HepG2 (cell line): ENCODE measurements around the gene TSPAN11. TPM values are rescaled to one million over a fixed set of nuclear protein-coding genes. Genes with fewer than 3 reads are reported as not detected.

Experiments used
- ATAC-seq: fragments of 200-7000 bp; cut with Tn5 transposase; 3 replicates; pipeline ENCODE4 v1.9.1; 2020; ENCODE audit warnings: mild to moderate bottlenecking, moderate library complexity
- BruUV-seq: library from RNA; stranded (reverse); fragments of 400-500 nt; replicated peaks from 2 replicates; lab custom pipeline; 2021; lab: Mats Ljungman, UMichigan
- CTCF ChIA-PET: fragments of 300-600 bp; formaldehyde crosslinking; extraction: SDS; loops from one replicate; lab custom pipeline; 2021; ENCODE audit warnings: low total read pairs, inconsistent platforms, low intra/inter-chr PET ratio; lab: Yijun Ruan, JAX
- POLR2A ChIA-PET: fragments of 350-600 bp; sonication (Branson Sonifier 250); formaldehyde crosslinking; loops from one replicate; lab custom pipeline; 2020; ENCODE audit warnings: antibody characterized with exemption, inconsistent platforms; lab: Yijun Ruan, JAX
- DNase-seq: peaks from one replicate; pipeline ENCODE4 v3.0.0-alpha.2; 2015; ENCODE audit warnings: low spot score
- FAIRE-seq: peaks from 3 replicates; lab custom pipeline; 2011; peaks lifted over from hg19 to GRCh38; lab: Jason Lieb, UNC
- H2AFZ ChIP-seq: one replicate; pipeline ENCODE4 v1.6.1; 2011; ENCODE audit warnings: low read length, inconsistent platforms
- H3K27ac ChIP-seq: fragments of 300-600 bp; 3 replicates; pipeline ENCODE4 v1.8.0; 2011; ENCODE audit warnings: mixed run types, mild to moderate bottlenecking, mixed read lengths, low read length, inconsistent platforms; ENCODE audit not compliant: insufficient read depth; ENCODE audit errors: extremely low read length
- H3K27me3 ChIP-seq, 2 experiments: fragments of 200-600 bp in 1 of 2; 2 replicates in 1 of 2; 3 replicates in 1 of 2; pipeline versions ENCODE4 v1.6.0 to v1.8.0; 2011; ENCODE audit warnings: low read length in 2 of 2, mild to moderate bottlenecking in 2 of 2, moderate library complexity in 2 of 2, inconsistent platforms in 1 of 2; ENCODE audit not compliant: insufficient read depth in 2 of 2, control insufficient read depth in 1 of 2
- H3K36me3 ChIP-seq, 2 experiments: fragments of 200-600 bp in 1 of 2; replicated peaks in 1 of 2; 2 replicates in 1 of 2; 3 replicates in 1 of 2; pipeline versions ENCODE4 v1.5.1 to v1.8.0; 2011; ENCODE audit warnings: low read length in 2 of 2, inconsistent platforms in 1 of 2; ENCODE audit not compliant: insufficient read depth in 2 of 2, control insufficient read depth in 1 of 2
- H3K4me1 ChIP-seq: 2 replicates; pipeline ENCODE4 v1.5.1; 2012; ENCODE audit warnings: low read length, inconsistent platforms; ENCODE audit not compliant: insufficient read depth
- H3K4me2 ChIP-seq: 2 replicates; pipeline ENCODE4 v1.6.0; 2011; ENCODE audit warnings: low read depth, low read length, inconsistent platforms
- H3K4me3 ChIP-seq, 3 experiments: fragments of 200-600 bp in 1 of 3; sonication (generic), shearing (Covaris generic) in 1 of 3; replicated peaks in 1 of 3; 2 replicates each; pipeline ENCODE4 v1.5.1; 2011 to 2016; ENCODE audit warnings: low read length in 3 of 3, inconsistent platforms in 2 of 3, low read depth in 2 of 3, mild to moderate bottlenecking in 2 of 3, control low read depth in 1 of 3, mixed read lengths in 1 of 3; ENCODE audit not compliant: insufficient read depth in 1 of 3
- H3K79me2 ChIP-seq: one replicate; pipeline ENCODE4 v1.6.1; 2011; ENCODE audit warnings: low read length, inconsistent platforms; ENCODE audit not compliant: insufficient read depth
- H3K9ac ChIP-seq: 2 replicates; pipeline ENCODE4 v1.6.0; 2011; ENCODE audit warnings: mild to moderate bottlenecking, low read depth, low read length, inconsistent platforms; ENCODE audit not compliant: insufficient read depth
- H3K9me3 ChIP-seq: 2 replicates; pipeline ENCODE4 v1.5.1; 2012; ENCODE audit warnings: mild to moderate bottlenecking, low read length
- H4K20me1 ChIP-seq: 2 replicates; pipeline ENCODE4 v1.6.0; 2011; ENCODE audit warnings: inconsistent platforms, mild to moderate bottlenecking, low read length, moderate library complexity; ENCODE audit not compliant: insufficient read depth
- ATF5 ChIP-seq: sonication (generic); formaldehyde crosslinking; IDR thresholded peaks from 2 replicates; pipeline ENCODE4 v1.4.0; 2020; ENCODE audit warnings: mild to moderate bottlenecking, low read depth, missing genetic modification reagents
- BCL6 ChIP-seq: IDR thresholded peaks from 2 replicates; pipeline ENCODE4 v1.6.1; 2016; ENCODE audit warnings: missing genetic modification reagents, missing compliant biosample characterization
- CBX2 ChIP-seq, 2 experiments: fragments of 200-600 bp in 1 of 2; sonication (generic); formaldehyde crosslinking in 1 of 2; IDR thresholded peaks; 2 replicates each; pipeline versions ENCODE4 v1.7.0 to v1.8.1; 2018 to 2022; ENCODE audit warnings: low read depth in 2 of 2, low read length in 1 of 2, mild to moderate bottlenecking in 1 of 2, missing genetic modification reagents in 1 of 2
- HMGXB4 ChIP-seq, 2 experiments: sonication (generic) in 1 of 2; formaldehyde crosslinking in 1 of 2; IDR thresholded peaks; 2 replicates each; pipeline versions ENCODE4 v1.4.0 to v1.6.1; 2018 to 2020; ENCODE audit warnings: missing genetic modification reagents in 2 of 2, borderline replicate concordance in 1 of 2, low read depth in 1 of 2, mild to moderate bottlenecking in 1 of 2, missing biosample characterization in 1 of 2
- MLX ChIP-seq: IDR thresholded peaks from 2 replicates; pipeline ENCODE4 v1.6.1; 2016
- NAIF1 ChIP-seq: sonication (generic); formaldehyde crosslinking; IDR thresholded peaks from 2 replicates; pipeline ENCODE4 v1.5.0; 2020; ENCODE audit warnings: mild to moderate bottlenecking, missing genetic modification reagents, borderline replicate concordance
- PATZ1 ChIP-seq: sonication (generic); formaldehyde crosslinking; IDR thresholded peaks from 2 replicates; pipeline ENCODE4 v1.4.0; 2020; ENCODE audit warnings: missing genetic modification reagents
- PHF20 ChIP-seq: sonication (generic); formaldehyde crosslinking; IDR thresholded peaks from 2 replicates; pipeline ENCODE4 v1.5.0; 2020; ENCODE audit warnings: mild to moderate bottlenecking, missing genetic modification reagents
- PHF8 ChIP-seq: sonication (generic); formaldehyde crosslinking; IDR thresholded peaks from 2 replicates; pipeline ENCODE4 v1.5.0; 2020; ENCODE audit warnings: missing genetic modification reagents
- RAD21 ChIP-seq: fragments of 450-650 bp; formaldehyde crosslinking; IDR thresholded peaks from 2 replicates; pipeline ENCODE4 v1.5.0; 2020; ENCODE audit warnings: mild to moderate bottlenecking
- SOX13 ChIP-seq, 3 experiments: fragments of 450-650 bp in 1 of 3; sonication (generic) in 1 of 3; formaldehyde crosslinking in 1 of 3; IDR thresholded peaks in 2 of 3; conservative IDR thresholded peaks in 1 of 3; 2 replicates each; pipeline versions ENCODE4 v1.5.0 to v1.6.1; 2016 to 2020; ENCODE audit warnings: antibody characterized with exemption in 1 of 3, mild to moderate bottlenecking in 1 of 3, missing compliant biosample characterization in 1 of 3, missing genetic modification reagents in 1 of 3, moderate library complexity in 1 of 3
- THYN1 ChIP-seq: sonication (generic); formaldehyde crosslinking; IDR thresholded peaks from 2 replicates; pipeline ENCODE4 v1.8.1; 2023; ENCODE audit warnings: low read depth, mild to moderate bottlenecking, moderate library complexity, missing genetic modification reagents, borderline replicate concordance
- ZNF543 ChIP-seq: sonication (generic); formaldehyde crosslinking; IDR thresholded peaks from 2 replicates; pipeline ENCODE4 v1.4.0; 2020; ENCODE audit warnings: mild to moderate bottlenecking, missing genetic modification reagents
- ZNF546 ChIP-seq: sonication (generic); formaldehyde crosslinking; conservative IDR thresholded peaks from 2 replicates; pipeline ENCODE4 v1.8.1; 2023; ENCODE audit warnings: mild to moderate bottlenecking, missing genetic modification reagents
- ZNF558 ChIP-seq: sonication (generic); formaldehyde crosslinking; IDR thresholded peaks from 2 replicates; pipeline ENCODE4 v1.9.0; 2022; ENCODE audit warnings: mild to moderate bottlenecking, missing genetic modification reagents, borderline replicate concordance
- ZNF614 ChIP-seq: IDR thresholded peaks from 2 replicates; pipeline ENCODE4 v1.6.1; 2018; ENCODE audit warnings: missing biosample characterization, missing genetic modification reagents, inconsistent platforms, borderline replicate concordance
- ZSCAN9 ChIP-seq: IDR thresholded peaks from 2 replicates; pipeline ENCODE4 v1.6.1; 2016; ENCODE audit warnings: borderline replicate concordance
- WGBS: methylation state at CpG from one replicate; pipeline ENCODE4 v1.1.6; 2017; ENCODE audit warnings: low lambda C conversion rate; 5-methylcytosine and 5-hydroxymethylcytosine counted together
- in situ Hi-C: cut with HindIII; loops from 2 replicates; pipeline ENCODE4 v1.10.0; 2017; ENCODE audit warnings: low pct_unique_long_range_greater_than_20kb; ENCODE audit not compliant: extremely low pct_ligation_motif_present
- intact Hi-C: fragments of 100-400 bp; cut with micrococcal nuclease; formaldehyde crosslinking; loops from one replicate; pipeline ENCODE4 v1.10.0; 2022; ENCODE audit not compliant: unreplicated experiment
- polyA plus RNA-seq, 8 experiments: library from polyadenylated mRNA; depleted of rRNA in 3 of 8; stranded (reverse) in 7 of 8; unstranded in 1 of 8; fragments of >200 nt; fragmentation: Illumina TruSeq in 4 of 8; extraction: Trizol in 4 of 8; gene quantifications; 2 replicates each; pipeline versions ENCODE4 v1.2.1 to v1.2.3, GENCODE V29; 2011 to 2016; ENCODE audit warnings: low read depth in 4 of 8, missing spikeins in 1 of 8, mixed read lengths in 1 of 8; ENCODE audit not compliant: insufficient read depth in 1 of 8
- total RNA-seq, 5 experiments: library from RNA; depleted of rRNA; stranded (reverse); fragments of >200 nt; fragmentation: Illumina TruSeq; extraction: Trizol; gene quantifications; 2 replicates each; pipeline ENCODE4 v1.2.3, GENCODE V29; 2016; ENCODE audit warnings: low read depth in 1 of 5

The TSPAN11 gene
- total and polyA plus RNA-seq, 2 of the 13 experiments (the other 11 are each of a cell fraction or from before 2014, with no cell fraction given) = 0.01 to 0.07 TPM

GRCh38 chr12:31005256-31005943, 78.9 kb downstream of the TSPAN11 start (continued):
- TF ChIP-seq HMGXB4 (CRISPR knock-in tag; IDR thresholded peaks at IDR 0.05; ENCODE audit: borderline replicate concordance in 1 of 2, low read depth in 1 of 2) = no peak
- TF ChIP-seq ZNF543 (CRISPR knock-in tag) = no peak

GRCh38 chr12:31005944-31006361, 79.4 kb downstream of the TSPAN11 start:
- ATAC-seq (no peak), DNase-seq (no peak), FAIRE-seq (no peak)
- H3K9me3 ChIP-seq = no peaks in the 10 kb centered on the region
- H3K27me3 ChIP-seq = no peaks in the 10 kb centered on the region; a peak in 1 of 5 replicates
- no peak overlapping the region for H3K27ac ChIP-seq
- BruUV-seq = no TSS peak
- H3K36me3 ChIP-seq = no peaks in the 10 kb centered on the region
- no peak overlapping the region for H2AFZ ChIP-seq
- no peaks in the 10 kb centered on the region for H4K20me1 ChIP-seq
- in situ Hi-C loops (no loop called here), intact Hi-C loops (no loop called here)
- CTCF ChIA-PET = no interaction called here
- H3K79me2 ChIP-seq = no peaks in the 10 kb centered on the region
- 0% methylated on average over 2 of the region's 4 CpGs for WGBS
- no peak overlapping the region for H3K4me3 ChIP-seq
- POLR2A ChIA-PET = no interaction called here
- H3K4me2 ChIP-seq = no peak overlapping the region
- H3K4me1 ChIP-seq = peaks cover 5% of the 10 kb centered on the region; the same call in 1 of the 2 replicates
- no peak overlapping the region for H3K9ac ChIP-seq
- TF ChIP-seq PHF20 (CRISPR knock-in tag) (no peak), CBX2 (IDR thresholded peaks at IDR 0.05; ENCODE audit: low read depth, low read length) (no peak), CBX2 (CRISPR knock-in tag; IDR thresholded peaks at IDR 0.05; ENCODE audit: low read depth) (no peak), MLX (no peak), ATF5 (CRISPR knock-in tag) (no peak), ZNF546 (CRISPR knock-in tag) (no peak), THYN1 (CRISPR knock-in tag) (no peak), BCL6 (CRISPR knock-in tag) (no peak), RAD21 (CRISPR knock-in tag) (no peak), ZNF558 (no peak), SOX13 (IDR thresholded peaks at IDR 0.05) (no peak), SOX13 (CRISPR knock-in tag; conservative IDR thresholded peaks at IDR 0.05 in 1 of 2, IDR thresholded peaks at IDR 0.05 in 1 of 2) (no peak), PHF8 (CRISPR knock-in tag) (no peak), NAIF1 (CRISPR knock-in tag) (no peak), ZNF614 (CRISPR knock-in tag) (no peak), ZSCAN9 (CRISPR knock-in tag) (no peak), PATZ1 (CRISPR knock-in tag) (no peak)
